GM23338 (cell line): Measurements from ENCODE around the gene UHRF1. TPM values are rescaled to one million over a fixed set of nuclear protein-coding genes. Genes with fewer than 3 reads are reported as not detected.

Experiments
- EZH2 ChIP-seq: fragments of 200-600 bp; sonication (generic); IDR thresholded peaks from one replicate; pipeline ENCODE4 v1.8.0; 2017; ENCODE audit warnings: antibody characterized with exemption, mild to moderate bottlenecking, low read depth; ENCODE audit not compliant: unreplicated experiment
- EZH2phosphoT487 ChIP-seq: fragments of 200-600 bp; sonication (generic); IDR thresholded peaks from one replicate; pipeline ENCODE4 v1.8.1; 2018; ENCODE audit warnings: antibody characterized with exemption; ENCODE audit not compliant: unreplicated experiment
- NANOG ChIP-seq: IDR thresholded peaks from 2 replicates; pipeline ENCODE4 v1.6.1; 2016; ENCODE audit warnings: antibody characterized with exemption, borderline replicate concordance
- POLR2AphosphoS5 ChIP-seq: IDR thresholded peaks from 2 replicates; pipeline ENCODE4 v1.6.1; 2016; ENCODE audit warnings: antibody characterized with exemption, low read depth
- REST ChIP-seq: IDR thresholded peaks from one replicate; pipeline ENCODE4 v1.6.1; 2018; ENCODE audit warnings: antibody characterized with exemption; ENCODE audit not compliant: unreplicated experiment
- STAT1 ChIP-seq: IDR thresholded peaks from one replicate; pipeline ENCODE4 v1.6.1; 2016; ENCODE audit warnings: antibody characterized with exemption; ENCODE audit not compliant: unreplicated experiment
- ZNF331 ChIP-seq: fragments of 250-450 bp; sonication (Bioruptor Pico); IDR thresholded peaks from 2 replicates; pipeline ENCODE4 v1.5.0; 2020; ENCODE audit warnings: low read depth, mild to moderate bottlenecking, moderate library complexity
- polyA plus RNA-seq: library from polyadenylated mRNA; unstranded; fragments of >200 nt; fragmentation: Nextera tagmentation; extraction: Ambion mirVana; gene quantifications from 2 replicates; pipeline ENCODE4 v1.2.1, GENCODE V29; 2016
- total RNA-seq: library from RNA; depleted of rRNA; stranded (reverse); fragments of >200 nt; shearing (Covaris generic); gene quantifications from 2 replicates; pipeline ENCODE4 v1.2.3, GENCODE V29; 2014
- TF ChIP-seq, protein P1 (sequence below): fragments of 250-450 bp; sonication (Bioruptor Pico); IDR thresholded peaks from 2 replicates; pipeline ENCODE4 v1.5.0; 2020; ENCODE audit warnings: mild to moderate bottlenecking, moderate library complexity
- TF ChIP-seq, protein P2 (sequence below), 2 experiments: fragments of 200-600 bp in 1 of 2; sonication (generic) in 1 of 2; conservative IDR thresholded peaks; 2 replicates each; pipeline versions ENCODE4 v1.5.1 to v1.6.1; 2016 to 2017; ENCODE audit warnings: antibody characterized with exemption in 2 of 2, low read depth in 2 of 2, mild to moderate bottlenecking in 2 of 2, moderate library complexity in 1 of 2

Gene UHRF1
- total and polyA plus RNA-seq, 2 experiments from 2014 or later = 20.3 to 45.7 TPM

DNA sequence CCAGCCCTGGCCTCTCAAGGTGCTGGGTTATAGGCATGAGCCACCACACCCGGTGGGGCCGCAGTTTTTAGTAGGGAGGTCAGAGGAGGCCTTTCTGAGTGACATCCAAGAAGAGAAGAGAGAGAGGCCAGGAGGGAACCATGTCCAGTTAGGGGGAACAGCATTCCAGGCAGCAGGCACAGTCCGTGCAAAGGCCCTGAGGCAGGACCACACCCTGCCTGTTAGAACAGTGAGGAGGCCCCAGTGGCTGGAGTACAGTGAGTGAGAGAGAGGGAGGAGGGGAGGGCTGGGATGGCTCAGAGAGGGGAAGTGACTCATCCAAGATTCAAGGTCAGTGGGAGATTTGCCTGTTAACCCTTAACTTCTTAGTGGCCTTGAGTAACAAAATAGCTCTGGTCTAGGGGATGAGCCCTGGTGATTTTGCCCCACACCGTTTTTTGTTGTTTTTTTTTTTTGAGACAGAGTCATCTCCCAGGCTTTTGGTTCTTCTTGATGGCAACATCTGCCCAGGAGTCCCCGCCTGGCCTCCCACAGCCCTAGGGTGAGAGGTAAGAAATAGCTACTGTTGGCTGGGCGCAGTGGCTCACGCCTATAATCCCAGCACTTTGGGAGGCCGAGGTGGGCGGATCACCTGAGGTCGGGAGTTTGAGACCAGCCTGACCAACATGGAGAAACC lies 39.1 kb upstream of the UHRF1 start (continued):
- TF ChIP-seq, protein P1, sequence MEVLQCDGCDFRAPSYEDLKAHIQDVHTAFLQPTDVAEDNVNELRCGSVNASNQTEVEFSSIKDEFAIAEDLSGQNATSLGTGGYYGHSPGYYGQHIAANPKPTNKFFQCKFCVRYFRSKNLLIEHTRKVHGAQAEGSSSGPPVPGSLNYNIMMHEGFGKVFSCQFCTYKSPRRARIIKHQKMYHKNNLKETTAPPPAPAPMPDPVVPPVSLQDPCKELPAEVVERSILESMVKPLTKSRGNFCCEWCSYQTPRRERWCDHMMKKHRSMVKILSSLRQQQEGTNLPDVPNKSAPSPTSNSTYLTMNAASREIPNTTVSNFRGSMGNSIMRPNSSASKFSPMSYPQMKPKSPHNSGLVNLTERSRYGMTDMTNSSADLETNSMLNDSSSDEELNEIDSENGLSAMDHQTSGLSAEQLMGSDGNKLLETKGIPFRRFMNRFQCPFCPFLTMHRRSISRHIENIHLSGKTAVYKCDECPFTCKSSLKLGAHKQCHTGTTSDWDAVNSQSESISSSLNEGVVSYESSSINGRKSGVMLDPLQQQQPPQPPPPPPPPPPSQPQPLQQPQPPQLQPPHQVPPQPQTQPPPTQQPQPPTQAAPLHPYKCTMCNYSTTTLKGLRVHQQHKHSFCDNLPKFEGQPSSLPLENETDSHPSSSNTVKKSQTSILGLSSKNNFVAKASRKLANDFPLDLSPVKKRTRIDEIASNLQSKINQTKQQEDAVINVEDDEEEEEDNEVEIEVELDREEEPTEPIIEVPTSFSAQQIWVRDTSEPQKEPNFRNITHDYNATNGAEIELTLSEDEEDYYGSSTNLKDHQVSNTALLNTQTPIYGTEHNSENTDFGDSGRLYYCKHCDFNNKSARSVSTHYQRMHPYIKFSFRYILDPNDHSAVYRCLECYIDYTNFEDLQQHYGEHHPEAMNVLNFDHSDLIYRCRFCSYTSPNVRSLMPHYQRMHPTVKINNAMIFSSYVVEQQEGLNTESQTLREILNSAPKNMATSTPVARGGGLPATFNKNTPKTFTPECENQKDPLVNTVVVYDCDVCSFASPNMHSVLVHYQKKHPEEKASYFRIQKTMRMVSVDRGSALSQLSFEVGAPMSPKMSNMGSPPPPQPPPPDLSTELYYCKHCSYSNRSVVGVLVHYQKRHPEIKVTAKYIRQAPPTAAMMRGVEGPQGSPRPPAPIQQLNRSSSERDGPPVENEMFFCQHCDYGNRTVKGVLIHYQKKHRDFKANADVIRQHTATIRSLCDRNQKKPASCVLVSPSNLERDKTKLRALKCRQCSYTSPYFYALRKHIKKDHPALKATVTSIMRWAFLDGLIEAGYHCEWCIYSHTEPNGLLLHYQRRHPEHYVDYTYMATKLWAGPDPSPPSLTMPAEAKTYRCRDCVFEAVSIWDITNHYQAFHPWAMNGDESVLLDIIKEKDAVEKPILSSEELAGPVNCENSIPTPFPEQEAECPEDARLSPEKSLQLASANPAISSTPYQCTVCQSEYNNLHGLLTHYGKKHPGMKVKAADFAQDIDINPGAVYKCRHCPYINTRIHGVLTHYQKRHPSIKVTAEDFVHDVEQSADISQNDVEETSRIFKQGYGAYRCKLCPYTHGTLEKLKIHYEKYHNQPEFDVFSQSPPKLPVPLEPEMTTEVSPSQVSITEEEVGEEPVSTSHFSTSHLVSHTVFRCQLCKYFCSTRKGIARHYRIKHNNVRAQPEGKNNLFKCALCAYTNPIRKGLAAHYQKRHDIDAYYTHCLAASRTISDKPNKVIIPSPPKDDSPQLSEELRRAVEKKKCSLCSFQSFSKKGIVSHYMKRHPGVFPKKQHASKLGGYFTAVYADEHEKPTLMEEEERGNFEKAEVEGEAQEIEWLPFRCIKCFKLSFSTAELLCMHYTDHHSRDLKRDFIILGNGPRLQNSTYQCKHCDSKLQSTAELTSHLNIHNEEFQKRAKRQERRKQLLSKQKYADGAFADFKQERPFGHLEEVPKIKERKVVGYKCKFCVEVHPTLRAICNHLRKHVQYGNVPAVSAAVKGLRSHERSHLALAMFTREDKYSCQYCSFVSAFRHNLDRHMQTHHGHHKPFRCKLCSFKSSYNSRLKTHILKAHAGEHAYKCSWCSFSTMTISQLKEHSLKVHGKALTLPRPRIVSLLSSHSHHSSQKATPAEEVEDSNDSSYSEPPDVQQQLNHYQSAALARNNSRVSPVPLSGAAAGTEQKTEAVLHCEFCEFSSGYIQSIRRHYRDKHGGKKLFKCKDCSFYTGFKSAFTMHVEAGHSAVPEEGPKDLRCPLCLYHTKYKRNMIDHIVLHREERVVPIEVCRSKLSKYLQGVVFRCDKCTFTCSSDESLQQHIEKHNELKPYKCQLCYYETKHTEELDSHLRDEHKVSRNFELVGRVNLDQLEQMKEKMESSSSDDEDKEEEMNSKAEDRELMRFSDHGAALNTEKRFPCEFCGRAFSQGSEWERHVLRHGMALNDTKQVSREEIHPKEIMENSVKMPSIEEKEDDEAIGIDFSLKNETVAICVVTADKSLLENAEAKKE (CRISPR knock-in tag) = no peak
- no peak for TF ChIP-seq REST
- no peak for TF ChIP-seq ZNF331
- no peak for TF ChIP-seq EZH2
- TF ChIP-seq STAT1 = no peak
- TF ChIP-seq, protein P2, sequence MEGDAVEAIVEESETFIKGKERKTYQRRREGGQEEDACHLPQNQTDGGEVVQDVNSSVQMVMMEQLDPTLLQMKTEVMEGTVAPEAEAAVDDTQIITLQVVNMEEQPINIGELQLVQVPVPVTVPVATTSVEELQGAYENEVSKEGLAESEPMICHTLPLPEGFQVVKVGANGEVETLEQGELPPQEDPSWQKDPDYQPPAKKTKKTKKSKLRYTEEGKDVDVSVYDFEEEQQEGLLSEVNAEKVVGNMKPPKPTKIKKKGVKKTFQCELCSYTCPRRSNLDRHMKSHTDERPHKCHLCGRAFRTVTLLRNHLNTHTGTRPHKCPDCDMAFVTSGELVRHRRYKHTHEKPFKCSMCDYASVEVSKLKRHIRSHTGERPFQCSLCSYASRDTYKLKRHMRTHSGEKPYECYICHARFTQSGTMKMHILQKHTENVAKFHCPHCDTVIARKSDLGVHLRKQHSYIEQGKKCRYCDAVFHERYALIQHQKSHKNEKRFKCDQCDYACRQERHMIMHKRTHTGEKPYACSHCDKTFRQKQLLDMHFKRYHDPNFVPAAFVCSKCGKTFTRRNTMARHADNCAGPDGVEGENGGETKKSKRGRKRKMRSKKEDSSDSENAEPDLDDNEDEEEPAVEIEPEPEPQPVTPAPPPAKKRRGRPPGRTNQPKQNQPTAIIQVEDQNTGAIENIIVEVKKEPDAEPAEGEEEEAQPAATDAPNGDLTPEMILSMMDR (conservative IDR thresholded peaks at IDR 0.05; ENCODE audit: low read depth in 2 of 2) = no peak
- TF ChIP-seq EZH2phosphoT487 = no peak
- TF ChIP-seq NANOG = no peak
- no peak for TF ChIP-seq POLR2AphosphoS5
